ENCODE measurements around the gene HOXB9. TPM values are rescaled to one million over a fixed set of nuclear protein-coding genes. Genes with fewer than 3 reads are reported as not detected.
A peak's percentile ranks its signal among the peaks of the same experiment; 100 is the strongest.

Gene HOXB9
- total RNA-seq, 1 experiment from 2014 or later, result 65.9 TPM

DNA sequence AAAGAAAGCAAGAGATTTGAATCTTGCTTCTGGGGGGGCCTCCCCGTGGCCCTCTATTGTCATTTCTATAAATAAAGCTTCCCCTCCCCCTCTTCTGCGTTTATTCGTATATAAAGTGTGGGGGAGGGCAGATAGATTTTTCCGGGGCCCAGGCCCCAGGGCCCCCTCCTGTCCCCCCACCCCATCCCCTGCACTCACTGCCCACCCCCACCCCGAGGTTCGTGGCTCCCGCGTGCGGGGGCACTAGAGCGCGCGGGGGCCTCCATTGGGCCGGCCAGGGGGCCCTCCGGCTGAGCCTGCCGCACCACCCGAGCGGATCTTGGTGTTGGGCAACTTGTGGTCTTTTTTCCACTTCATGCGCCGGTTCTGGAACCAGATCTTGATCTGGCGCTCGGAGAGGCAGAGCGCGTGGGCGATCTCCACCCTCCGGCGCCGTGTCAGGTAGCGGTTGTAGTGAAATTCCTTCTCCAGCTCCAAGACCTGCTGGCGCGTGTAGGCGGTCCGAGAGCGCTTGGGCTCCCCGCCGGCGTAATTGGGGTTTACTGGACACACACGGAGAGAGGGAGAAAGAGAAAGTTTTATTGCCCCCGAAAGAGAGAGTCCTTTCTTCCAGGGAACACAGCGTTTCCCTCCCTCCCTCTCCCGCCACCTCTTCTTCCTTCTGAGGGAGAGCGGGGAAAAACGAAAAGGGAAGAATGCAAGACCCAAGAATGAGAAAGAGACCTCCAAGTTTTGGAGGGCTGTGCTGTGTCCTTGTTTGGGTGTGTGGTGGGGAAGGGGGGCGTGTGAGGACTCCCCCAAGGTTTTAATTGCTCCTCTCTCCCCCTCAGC lies 49.5 kb downstream of the HOXB9 start:
- in situ Hi-C loops (cut with HindIII; ENCODE audit: low pct_unique_long_range_greater_than_20kb, low sequenced_read_pairs), result no loop called here
- peaks cover 12% of the 10 kb centered on the region for H3K36me3 ChIP-seq (ENCODE audit: control insufficient read depth, insufficient read depth, low read length)
- ChIA-PET CTCF (no interaction called here), POLR2A (interaction anchor here (1.0 kb wide), 1 partner anchor 12 kb away, joined by 3 read pairs; no protein-coding TSS in a partner anchor)
- TF ChIP-seq CTCF (IDR thresholded peaks at IDR 0.05) (no peak), TCF7L2 (IDR thresholded peaks at IDR 0.05; ENCODE audit: low read depth, low read length) (no peak), POLR2AphosphoS5 (IDR thresholded peaks at IDR 0.05; ENCODE audit: low read depth, low read length) (no peak), SIN3A (IDR thresholded peaks at IDR 0.05; ENCODE audit: borderline replicate concordance, insufficient read depth, low read depth, low read length) (no peak)
- TF ChIP-seq, protein P1, sequence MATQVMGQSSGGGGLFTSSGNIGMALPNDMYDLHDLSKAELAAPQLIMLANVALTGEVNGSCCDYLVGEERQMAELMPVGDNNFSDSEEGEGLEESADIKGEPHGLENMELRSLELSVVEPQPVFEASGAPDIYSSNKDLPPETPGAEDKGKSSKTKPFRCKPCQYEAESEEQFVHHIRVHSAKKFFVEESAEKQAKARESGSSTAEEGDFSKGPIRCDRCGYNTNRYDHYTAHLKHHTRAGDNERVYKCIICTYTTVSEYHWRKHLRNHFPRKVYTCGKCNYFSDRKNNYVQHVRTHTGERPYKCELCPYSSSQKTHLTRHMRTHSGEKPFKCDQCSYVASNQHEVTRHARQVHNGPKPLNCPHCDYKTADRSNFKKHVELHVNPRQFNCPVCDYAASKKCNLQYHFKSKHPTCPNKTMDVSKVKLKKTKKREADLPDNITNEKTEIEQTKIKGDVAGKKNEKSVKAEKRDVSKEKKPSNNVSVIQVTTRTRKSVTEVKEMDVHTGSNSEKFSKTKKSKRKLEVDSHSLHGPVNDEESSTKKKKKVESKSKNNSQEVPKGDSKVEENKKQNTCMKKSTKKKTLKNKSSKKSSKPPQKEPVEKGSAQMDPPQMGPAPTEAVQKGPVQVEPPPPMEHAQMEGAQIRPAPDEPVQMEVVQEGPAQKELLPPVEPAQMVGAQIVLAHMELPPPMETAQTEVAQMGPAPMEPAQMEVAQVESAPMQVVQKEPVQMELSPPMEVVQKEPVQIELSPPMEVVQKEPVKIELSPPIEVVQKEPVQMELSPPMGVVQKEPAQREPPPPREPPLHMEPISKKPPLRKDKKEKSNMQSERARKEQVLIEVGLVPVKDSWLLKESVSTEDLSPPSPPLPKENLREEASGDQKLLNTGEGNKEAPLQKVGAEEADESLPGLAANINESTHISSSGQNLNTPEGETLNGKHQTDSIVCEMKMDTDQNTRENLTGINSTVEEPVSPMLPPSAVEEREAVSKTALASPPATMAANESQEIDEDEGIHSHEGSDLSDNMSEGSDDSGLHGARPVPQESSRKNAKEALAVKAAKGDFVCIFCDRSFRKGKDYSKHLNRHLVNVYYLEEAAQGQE (IDR thresholded peaks at IDR 0.05; ENCODE audit: insufficient read depth in 1 of 2, low read depth in 2 of 2, low read length in 1 of 2), result no peak
- H3K4me3 ChIP-seq (ENCODE audit: low read depth in 2 of 2, low read length in 2 of 2), result peak overlapping the region; percentile 70 to 99
- no peaks in the 10 kb centered on the region for H3K9me3 ChIP-seq (ENCODE audit: control insufficient read depth, insufficient read depth, low read depth, low read length)
- no peaks in the 10 kb centered on the region for H3K27me3 ChIP-seq (ENCODE audit: control insufficient read depth, insufficient read depth, low read length)
- H3K4me1 ChIP-seq (ENCODE audit: control insufficient read depth, insufficient read depth, low read length), result peaks cover 85% of the 10 kb centered on the region
- ATAC-seq, result no peak
- peak overlapping the region; percentile 97 for H3K27ac ChIP-seq (ENCODE audit: low read length)
- BruUV-seq (replicated peaks), result no TSS peak
- intact Hi-C loops (cut with micrococcal nuclease; ENCODE audit: unreplicated experiment), result no loop called here
- DNase-seq (ENCODE audit: low read depth, low spot score), result no peak

GRCh38 chr17:48575673-48576478 lies 50.3 kb downstream of the HOXB9 start:
- peak overlapping the region; percentile 70 to 99 for H3K4me3 ChIP-seq (ENCODE audit: low read depth in 2 of 2, low read length in 2 of 2)
- H3K4me1 ChIP-seq (ENCODE audit: control insufficient read depth, insufficient read depth, low read length), result peaks cover 88% of the 10 kb centered on the region
- CTCF ChIA-PET, result interaction anchor here (0.5 kb wide), 1 partner anchor 36 kb away, joined by 3 read pairs; no protein-coding TSS in a partner anchor
- in situ Hi-C loops (cut with HindIII; ENCODE audit: low pct_unique_long_range_greater_than_20kb, low sequenced_read_pairs) (no loop called here), intact Hi-C loops (cut with micrococcal nuclease; ENCODE audit: unreplicated experiment) (loop anchor here (1.0 kb wide), 1 partner anchor 34 kb away; no protein-coding TSS in a partner anchor)
- POLR2A ChIA-PET, result interaction anchor here (1.0 to 1.2 kb wide), 2 partner anchors 13 to 30 kb away, joined by 3 read pairs; no protein-coding TSS in a partner anchor
- no peaks in the 10 kb centered on the region for H3K27me3 ChIP-seq (ENCODE audit: control insufficient read depth, insufficient read depth, low read length)
- peaks cover 12% of the 10 kb centered on the region for H3K36me3 ChIP-seq (ENCODE audit: control insufficient read depth, insufficient read depth, low read length)
- TSS peak; percentile 45 for BruUV-seq (replicated peaks)
- ATAC-seq, result 0 out of 2 replicates have a peak, but pooled peaks have one; percentile 9
- H3K27ac ChIP-seq (ENCODE audit: low read length), result peak overlapping the region; percentile 97
- DNase-seq (ENCODE audit: low read depth, low spot score), result no peak
- no peaks in the 10 kb centered on the region for H3K9me3 ChIP-seq (ENCODE audit: control insufficient read depth, insufficient read depth, low read depth, low read length)
- no peak for TF ChIP-seq CTCF (IDR thresholded peaks at IDR 0.05)
- TF ChIP-seq POLR2AphosphoS5 (IDR thresholded peaks at IDR 0.05; ENCODE audit: low read depth, low read length), result peak; percentile 40
- TF ChIP-seq, protein P1 (IDR thresholded peaks at IDR 0.05; ENCODE audit: insufficient read depth in 1 of 2, low read depth in 2 of 2, low read length in 1 of 2), result no peak
- no peak for TF ChIP-seq TCF7L2 (IDR thresholded peaks at IDR 0.05; ENCODE audit: low read depth, low read length)
- 0 out of 2 replicates have a peak, but pooled peaks have one; percentile 36 for TF ChIP-seq SIN3A (IDR thresholded peaks at IDR 0.05; ENCODE audit: borderline replicate concordance, insufficient read depth, low read depth, low read length)

All from Panc1 (cell line).